ENCODE data around the gene ATXN1.
"Not testable (repeated sequence)": the region's sequence is repeated elsewhere in the genome, so short reads cannot be mapped to it uniquely, and the experiment has no call there.

Gene ATXN1

GRCh38 chr6:16263464-16264099, 497.7 kb downstream of the ATXN1 start:
- DNase-seq = not testable (repeated sequence)

DNA sequence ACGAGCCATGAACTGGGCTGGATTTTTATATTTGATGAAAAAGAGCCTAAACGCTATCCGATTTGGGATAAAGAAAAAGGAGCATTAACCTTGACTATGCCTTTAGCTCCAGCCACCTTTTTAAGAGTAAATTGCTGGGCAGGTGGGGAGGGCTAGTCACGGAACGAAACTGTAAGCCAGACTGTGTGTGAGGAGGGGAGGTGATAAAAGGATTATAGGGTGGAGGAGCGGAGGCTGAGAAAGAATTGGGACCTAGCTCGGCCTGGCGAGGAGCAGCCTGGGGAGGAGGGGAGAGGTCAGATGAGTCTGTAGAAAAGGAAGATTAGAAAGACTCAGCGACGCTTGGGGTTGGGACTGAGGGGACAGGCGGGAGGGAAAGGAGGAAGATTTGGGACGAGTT, 498.5 kb downstream of the ATXN1 start:
- DNase-seq = not testable (repeated sequence)

GRCh38 chr6:16260602-16261001, 500.7 kb downstream of the ATXN1 start:
- not testable (repeated sequence) for DNase-seq

DNA sequence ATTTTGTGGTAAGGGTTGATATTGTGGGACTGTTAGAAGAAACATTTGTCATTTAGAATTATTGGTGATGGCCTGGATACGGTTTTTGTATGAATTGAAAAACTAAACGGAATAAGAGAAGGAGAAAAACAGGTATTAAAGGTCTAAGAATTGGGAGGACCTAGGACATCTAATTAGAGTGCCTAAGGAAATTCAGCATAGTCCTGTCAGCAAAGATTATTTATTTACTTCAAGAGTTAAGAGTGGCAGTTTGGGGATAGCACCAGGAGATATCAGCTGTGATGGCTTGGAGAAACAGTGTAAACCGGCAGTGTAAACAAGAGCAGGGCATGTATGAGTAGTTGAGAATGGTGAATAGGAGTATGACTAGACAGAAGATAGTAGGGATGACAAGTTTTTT, 501.7 kb downstream of the ATXN1 start:
- not testable (repeated sequence) for DNase-seq

GRCh38 chr6:16258709-16259075, 502.6 kb downstream of the ATXN1 start:
- no peak for DNase-seq

- no peak for DNase-seq
These were observed 503.1 kb downstream of the ATXN1 start for GRCh38 chr6:16257999-16258708.

GRCh38 chr6:16256781-16257180, 504.5 kb downstream of the ATXN1 start:
- DNase-seq = no peak

- no peak for DNase-seq
These were observed 506.7 kb downstream of the ATXN1 start for GRCh38 chr6:16254535-16254934.

DNA sequence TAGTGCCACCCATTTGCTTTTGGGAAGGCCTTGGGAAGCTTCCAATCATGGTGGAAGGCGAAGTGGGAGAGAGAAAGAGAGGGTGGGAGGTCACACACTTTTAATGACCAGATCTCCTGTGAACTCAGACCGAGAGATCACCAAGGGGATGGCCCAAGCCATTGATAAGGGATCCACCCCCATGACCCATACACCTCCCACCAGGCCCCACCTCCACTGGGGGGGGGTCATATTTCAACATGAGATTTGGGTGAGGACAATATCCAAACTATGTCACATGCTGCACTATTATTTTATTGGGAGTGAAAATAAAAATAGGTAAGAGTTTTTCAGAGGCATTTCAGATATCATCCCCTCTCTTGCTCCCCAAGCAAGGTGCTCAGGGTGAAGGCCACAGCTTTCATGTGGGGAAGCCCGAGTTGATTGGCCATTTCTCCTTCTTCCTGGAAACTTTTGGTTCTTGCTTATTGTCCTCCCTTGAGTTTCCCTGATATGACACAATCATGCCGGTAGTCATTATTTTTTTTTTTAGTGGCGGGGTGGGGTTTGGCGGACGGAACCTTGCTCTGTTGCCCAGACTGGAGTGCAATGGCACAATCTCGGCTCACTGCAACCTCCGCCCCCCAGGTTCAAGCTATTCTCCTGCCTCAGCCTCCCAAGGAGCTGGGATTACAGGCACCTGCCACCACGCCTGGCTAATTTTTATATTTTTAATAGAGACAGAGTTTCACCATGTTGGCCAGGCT, 507.7 kb downstream of the ATXN1 start:
- DNase-seq = no peak

GRCh38 chr6:16252686-16253299, 508.5 kb downstream of the ATXN1 start:
- DNase-seq = no peak

GRCh38 chr6:16251706-16252105, 509.6 kb downstream of the ATXN1 start:
- no peak for DNase-seq

GRCh38 chr6:16249971-16250370, 511.3 kb downstream of the ATXN1 start:
- DNase-seq = no peak

All from CD4-positive, alpha-beta T cell treated with Interleukin-21 for 1 hour (primary cell).